DMS153 (cell line): ENCODE measurements around the gene CLSTN2.

Source experiments
- DNase-seq: peaks from one replicate; lab custom pipeline; 2025; lab: John Stamatoyannopoulos, UW

The CLSTN2 gene

DNA sequence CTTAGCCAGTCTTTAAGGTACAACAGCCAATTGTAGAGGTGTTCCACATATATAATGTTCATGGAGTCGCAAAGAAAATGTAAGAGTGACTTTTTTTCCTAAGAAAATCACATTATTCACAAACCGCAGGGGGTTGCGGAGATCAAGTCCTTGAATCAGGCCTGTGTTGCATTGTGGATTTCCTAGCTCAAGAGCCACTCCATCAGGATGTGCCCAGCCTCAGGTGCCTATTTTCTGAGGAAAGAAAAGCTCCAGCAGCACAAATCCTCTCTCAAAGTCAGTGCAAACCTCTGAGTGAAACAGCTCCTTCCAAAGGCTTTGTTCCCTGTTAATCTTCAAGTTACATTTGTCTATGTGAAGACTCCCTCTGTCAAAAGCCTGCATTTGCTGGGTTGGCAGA is 349.4 kb downstream of the CLSTN2 start:
- DNase-seq, result no peak

DNA sequence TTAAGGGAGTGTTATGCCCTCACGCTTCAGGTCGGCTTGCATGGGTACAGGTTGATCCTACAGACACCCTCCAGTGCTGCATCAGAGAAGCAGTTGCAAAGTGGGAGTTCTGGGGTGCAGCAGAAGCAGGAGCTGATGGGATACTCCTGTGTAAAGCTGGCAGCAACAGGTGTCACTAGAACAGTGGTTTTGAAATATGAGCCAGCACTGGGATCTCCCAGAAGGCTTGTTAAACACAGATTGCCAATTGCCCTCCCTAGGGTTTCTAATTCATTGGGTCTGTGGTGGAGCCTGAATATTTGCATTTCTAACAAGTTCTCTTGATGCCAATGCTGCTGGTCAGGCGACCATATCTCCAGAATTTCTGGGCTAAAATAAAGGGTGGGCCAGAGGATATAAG is 350.4 kb downstream of the CLSTN2 start:
- peak; percentile 39 for DNase-seq

DNA sequence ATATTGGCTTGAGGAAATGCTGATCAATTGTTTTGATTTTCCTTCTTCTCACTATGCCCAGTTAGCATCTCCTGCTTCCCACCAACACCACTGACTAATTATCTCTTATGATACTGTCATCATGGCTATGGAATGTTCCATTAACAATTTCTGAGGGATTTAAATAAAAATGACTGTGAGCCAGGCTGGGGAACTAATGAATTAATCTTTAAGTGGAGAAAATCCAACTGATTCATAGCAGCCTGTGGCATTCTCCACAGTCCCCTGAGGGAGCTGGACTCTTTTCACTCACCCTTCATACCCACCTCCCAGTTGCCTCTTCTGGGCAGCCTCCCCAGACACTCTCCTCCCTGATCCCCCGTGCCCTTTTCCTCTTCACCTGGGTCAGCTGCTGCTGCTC is 353.6 kb downstream of the CLSTN2 start:
- no peak for DNase-seq

DNA sequence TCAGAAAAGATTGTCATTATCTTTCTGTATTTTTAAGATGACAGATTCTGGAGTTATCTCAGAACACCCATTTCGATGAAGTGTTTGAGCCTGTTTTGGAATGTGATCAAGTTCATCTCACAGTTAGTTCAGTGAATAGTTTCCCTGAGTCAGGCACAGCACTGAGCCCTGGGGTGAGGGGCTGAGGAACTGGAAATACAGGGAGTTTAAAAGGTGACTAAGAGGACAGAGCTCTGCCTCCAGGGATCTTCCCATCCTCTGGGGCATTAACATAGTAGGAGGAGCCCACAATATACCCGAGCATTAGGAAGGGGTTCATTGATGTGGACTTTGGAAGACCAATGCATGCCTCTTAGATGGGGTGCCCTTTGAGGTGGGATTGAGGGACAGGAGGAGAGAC is 355.1 kb downstream of the CLSTN2 start:
- DNase-seq, result no peak

DNA sequence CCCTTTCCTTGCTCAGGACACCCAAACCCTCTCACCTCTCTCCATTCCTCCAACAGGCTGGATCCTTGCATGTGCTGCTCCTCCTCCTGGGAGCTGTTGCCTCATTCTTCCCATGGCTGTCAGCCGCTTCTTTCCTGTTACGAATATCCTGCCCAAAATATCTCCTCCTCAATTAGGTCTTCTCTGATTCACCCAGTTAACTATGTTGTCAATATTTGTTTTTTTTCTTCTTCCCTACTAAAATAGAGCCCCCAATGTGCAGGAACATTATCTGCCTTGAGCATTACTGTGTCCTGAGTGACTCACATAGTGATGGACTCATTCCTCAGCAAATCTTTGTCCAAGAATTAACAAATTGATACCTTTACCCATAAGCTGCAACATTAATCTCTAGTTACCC is 357.2 kb downstream of the CLSTN2 start:
- no peak for DNase-seq

DNA sequence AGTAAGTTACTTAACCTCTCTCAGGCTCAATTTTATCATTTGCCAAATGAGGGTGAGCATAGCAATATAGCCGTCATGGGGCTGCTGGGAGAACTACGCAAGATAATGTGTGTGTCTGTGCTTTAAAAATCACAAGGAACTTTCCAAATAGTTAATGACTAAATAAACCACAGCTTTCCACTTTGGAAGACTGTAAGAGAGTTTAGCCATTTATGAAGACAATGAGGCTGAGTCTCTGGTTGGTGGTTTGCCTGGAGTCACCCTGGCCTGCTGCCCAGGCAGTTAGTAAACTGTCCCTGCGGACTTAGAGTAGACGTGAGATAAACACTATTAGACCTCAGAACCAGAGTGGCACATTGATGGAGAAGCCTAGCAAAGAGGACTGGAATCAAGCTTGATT is 357.7 kb downstream of the CLSTN2 start:
- peak; percentile 5 for DNase-seq

DNA sequence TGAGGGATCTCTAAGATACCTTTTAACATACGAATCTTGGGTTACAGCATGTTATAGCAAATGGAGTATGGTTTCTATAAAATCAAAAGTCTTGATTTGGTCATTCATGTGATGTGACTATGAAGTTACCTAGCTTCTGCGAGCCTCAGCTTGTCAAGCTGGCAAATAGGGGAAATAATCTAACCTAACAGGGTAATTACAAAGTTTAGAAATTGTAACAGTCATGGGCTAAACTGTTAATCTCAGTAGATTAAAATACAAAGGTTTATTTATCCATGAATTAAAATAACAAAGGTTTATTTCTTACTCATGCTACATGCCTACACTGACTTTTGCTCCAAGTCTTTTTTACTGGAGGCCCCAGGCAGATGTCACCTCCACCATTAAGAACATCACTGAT is 359.1 kb downstream of the CLSTN2 start:
- no peak for DNase-seq

DNA sequence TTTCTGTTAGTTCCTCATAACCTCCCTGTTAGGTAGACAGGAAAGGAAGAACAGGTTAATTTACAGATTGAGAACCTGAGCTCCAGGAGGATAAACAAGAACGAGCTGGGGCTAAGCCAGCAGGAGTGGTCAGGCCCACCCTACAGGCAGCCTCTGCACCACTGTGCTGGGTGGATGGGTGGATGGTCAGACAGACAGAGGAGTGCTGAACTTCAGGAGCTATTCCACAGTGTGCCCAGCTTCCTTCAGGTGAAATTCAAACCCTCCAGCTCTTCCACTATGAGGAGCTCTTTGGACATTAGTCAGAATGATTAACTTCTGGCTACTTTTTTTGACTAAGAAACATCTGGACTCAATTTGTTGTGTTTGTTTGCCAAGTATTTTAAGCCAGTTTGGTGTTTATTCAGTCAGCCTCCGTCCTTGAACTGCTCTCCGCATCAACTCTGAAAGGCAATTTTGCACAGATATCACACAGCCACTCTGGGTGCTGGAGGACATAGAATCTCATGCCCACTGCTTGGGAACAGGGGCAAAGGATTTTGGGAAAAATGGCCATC is 361.9 kb downstream of the CLSTN2 start:
- no peak for DNase-seq

DNA sequence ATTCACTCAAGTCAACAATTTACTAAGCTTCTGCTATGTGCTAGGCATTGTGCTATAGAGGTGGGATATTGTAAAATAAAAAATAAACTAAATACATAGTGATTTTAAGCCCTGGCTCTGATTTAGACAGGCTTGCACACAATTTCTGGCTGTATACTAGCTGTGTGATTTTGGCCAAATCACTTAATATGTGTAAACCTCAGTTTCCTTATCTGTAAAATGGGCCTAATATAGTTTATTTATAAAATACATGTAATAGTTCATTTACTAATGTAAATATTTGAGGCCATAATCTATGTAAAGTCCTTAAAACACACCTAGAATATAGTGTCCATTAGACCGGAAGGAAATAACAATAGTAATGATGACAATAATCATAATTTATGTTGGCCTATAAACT is 363.1 kb downstream of the CLSTN2 start:
- DNase-seq, result no peak

DNA sequence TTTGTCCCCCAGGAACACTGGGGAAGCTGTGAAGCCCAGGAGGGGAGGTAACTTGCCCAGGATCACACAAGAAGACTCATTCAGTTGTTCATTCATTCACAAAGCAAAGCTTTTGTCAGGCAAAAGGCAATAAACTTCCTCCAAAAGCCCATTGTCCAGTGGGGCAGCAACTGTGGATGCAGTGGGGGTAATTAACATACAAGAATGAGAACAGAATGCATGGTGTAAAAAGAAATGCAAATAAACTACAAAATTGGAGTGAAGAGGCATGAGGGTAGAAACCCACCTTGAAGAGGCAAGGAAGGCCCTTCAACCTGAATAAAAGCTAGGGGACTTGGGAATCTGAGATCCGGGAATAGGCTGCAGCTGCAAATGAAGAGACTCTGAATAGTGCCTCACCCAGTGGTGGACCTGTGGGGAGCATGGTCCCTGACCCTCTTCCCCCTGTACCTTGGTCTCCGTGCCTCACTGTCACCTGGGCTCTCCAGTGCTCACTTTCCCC is 363.6 kb downstream of the CLSTN2 start:
- DNase-seq, result no peak

DNA sequence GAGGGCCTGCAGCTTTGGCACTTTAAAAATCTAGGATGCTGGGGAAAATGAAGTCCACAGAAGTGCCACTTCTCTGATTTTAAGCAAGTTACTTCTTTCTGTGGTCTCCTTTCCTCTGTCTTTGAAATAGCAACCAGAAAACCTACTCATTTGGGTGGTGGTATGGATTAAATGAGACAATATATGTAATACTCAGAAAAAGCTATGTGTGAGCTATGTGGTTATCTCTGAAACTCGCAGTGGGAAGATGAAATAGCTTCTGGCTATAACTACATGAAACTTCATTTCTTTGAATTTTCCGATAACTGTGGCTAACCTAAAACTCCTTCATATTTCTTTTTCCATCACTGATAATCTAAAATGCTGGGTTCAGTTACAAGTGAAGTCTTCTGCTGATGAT is 368.9 kb downstream of the CLSTN2 start:
- DNase-seq, result no peak

DNA sequence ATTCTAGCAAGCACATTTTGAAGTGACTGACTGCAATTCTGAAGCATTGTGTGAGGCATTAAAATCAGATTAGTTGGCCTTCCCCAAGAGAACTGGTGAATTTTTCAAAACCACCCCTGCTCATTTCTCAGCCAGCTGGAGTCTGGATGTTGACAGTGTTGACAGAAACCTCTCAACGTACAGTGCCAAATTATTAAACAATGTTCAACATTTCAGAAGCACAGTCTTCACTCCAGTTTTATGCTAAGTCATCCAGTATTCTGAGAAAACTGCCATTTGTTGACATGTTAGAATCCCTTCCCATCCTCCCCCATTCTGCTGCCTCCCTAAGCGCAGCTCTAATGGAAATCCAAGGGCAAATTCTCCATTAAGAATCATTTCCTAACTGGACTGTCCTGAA is 373.6 kb downstream of the CLSTN2 start:
- DNase-seq, result no peak

DNA sequence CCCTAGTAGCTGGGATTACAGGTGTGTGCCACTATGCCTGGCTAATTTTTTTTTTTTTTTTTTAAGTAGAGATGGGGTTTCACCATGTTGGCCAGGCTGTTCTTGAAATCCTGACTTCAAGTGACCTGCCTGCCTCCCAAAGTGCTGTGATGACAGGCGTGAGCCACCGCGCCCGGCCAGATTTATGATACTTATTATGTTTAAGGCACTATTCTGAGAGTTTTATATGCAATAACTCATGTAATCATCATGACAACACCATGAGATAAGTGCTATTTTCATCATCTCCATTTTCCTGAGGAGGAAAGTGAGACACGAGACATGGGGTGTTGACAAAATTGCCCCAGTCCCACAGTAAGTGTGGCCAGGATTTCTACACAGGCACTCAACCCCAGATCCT is 376.4 kb downstream of the CLSTN2 start:
- no peak for DNase-seq

DNA sequence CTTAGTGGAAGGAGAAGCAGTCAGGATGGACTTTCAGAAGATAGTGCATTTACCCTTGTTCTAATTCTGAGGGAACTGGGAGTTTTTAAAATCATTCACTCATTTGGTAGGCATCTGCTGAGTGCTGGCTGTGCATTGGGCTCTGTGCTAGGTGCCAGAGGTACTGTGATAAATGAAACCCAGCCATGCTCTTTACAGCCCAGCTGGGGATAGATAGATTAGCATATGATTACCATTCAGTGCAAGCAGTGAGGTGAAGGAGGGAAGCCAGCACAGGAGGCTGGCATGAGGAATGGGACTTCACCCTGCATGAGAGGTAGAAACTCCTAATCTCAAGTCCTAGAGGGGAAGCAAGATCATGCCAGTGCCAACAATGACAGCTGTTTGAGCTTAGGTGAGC is 381.0 kb downstream of the CLSTN2 start:
- no peak for DNase-seq

DNA sequence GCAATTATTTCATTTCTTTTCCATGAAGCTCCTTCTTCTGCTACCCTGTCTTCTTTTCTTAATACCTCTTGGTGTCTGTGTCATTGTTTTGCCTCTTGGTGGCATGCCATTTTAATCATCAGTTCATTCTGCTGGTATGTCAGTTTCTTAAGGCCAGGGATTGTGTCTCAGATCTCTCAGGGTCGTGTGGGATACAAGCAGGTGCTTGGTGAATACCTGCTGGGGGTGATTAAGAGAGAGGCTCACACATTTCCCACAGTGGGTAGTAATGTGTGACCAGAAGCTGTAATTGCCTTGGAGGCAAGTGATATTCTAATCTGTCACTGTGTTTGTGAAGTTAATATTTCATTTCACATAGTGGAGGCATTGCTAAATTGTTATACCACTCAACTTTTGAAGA is 381.5 kb downstream of the CLSTN2 start:
- DNase-seq, result no peak

DNA sequence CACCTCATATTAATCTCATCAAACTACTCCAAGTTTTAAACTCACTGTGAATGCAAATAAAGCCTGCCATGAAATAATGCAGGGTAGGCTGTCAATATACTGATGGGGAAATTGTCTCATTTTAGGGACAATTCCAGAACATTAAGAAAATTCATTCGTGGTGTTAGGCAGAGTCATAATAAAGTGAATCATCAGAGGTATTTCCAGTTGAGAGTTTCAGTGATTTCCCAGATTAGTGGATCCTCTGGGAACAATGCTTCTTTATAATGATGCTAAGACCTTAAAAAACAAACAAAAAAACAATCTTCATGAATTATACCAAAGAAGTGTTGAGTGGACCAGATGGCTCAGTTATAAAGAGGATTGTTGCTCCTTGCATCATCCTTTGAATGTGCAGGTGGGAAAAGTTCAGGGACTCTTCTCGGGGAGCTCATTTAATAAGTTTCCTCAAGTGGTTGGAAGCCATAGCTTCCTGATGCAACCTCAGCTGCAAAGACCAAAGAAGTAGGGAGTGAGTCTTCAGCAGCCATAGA is 381.9 kb downstream of the CLSTN2 start:
- no peak for DNase-seq

DNA sequence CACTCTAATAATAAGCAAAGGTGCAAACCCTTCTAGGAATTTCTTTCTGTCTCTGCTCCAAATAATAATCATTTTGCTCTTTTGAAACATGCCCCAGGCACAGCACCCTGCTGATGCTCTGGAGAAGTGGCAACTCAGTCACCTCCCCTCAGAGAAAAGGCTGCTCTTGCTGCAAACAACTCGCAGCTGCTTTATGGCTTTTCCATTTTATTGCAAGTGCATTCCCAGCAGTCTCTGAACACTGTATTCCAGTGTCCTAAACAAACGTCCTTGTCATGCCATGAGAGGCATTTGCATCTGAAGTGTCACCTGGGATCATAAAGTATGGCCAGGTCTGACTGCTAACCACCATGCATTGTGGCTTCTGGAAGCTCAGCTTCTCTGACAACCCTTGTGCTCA is 384.8 kb downstream of the CLSTN2 start:
- DNase-seq, result peak; percentile 80

DNA sequence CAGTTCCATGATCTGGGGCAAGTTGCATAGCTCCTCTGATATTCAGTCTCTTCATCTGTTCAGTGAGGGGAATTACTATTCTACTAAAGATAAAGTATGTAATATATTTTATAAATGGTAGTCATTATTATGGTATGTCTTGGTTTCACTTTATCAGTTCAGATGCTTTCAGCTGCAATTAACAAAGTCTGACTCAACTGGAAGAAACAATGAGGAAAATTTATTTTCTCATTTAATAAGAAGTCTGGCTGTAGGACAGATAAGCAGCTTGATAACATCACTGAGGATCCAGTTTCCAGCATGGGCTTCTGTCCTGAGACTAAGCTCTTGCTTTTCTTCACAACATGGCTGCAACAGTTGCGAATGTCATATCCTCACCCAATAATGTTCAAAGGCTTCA is 388.6 kb downstream of the CLSTN2 start:
- DNase-seq, result no peak

DNA sequence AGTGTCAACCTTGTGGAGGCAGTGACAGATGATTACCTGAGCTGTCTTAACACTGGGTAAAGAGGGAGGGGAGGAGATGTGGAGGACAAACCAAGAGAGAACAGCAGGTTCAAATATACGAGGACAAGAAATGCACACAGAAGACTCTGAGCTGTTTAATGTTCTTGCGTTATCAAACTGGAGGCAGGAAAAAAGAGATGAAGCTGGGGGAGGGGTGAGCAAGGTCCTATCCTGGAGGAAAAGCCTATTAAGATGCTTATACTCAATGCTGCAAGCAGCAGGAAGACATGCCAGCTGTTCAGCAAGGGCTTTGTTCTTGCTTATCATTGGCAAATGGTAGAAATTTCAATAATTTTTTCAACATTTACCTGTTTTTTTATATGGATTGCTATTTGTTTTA is 397.1 kb downstream of the CLSTN2 start:
- no peak for DNase-seq

DNA sequence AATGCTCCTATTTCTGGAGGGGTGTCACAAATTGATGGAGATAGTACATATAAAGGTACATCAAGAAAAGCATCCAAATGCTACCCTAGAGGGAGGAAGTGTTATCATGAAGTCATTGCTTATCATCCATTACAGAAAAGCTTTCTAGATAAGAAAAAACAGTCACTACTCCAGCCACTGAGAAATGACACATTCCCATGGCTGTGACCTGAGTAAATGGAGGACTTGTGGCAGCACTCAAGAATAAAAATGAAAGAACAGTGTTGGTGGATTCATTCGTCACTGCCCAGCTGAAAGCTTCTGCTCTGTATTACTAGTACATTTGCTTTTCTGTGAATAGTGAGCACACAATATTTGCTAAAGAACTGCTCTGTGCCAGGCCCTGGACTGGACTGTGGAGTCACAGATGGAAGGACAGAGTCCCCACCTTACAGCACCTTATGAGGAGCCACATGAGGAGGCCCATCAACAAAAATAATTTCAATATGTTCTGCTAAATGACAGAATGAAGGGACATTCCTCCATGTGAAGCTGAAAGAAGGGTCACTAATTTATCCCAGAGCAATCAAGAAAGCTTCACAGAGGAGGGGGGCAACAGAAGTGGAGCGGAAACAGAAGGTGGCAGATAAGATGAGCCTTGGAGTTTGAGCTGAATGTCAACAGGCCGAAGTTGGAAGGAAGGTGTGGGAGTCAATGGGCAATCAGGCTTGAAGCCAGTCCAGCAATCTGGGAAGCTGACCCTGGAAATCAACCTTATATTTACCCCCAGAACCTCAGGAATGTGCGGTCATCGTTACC is 399.3 kb downstream of the CLSTN2 start:
- no peak for DNase-seq

DNA sequence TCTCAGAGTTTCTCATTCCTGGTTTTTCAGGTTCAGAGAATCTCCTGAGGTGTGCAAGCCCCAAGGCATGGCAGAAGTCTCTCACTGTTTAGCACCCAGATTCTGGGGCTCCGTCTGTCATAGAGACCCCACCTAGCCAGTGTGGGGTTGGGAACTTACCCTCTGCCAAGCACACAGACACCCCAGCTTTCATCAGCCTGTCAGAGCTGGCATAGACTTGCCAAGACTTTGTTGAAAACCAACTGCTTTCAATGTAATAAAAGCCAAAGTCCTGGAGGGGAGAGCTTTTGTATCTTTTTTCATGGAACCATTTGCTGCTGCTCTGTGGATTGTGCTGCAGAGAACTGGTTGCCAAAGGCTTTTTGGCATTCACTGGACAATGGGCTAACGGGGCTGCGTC is 401.5 kb downstream of the CLSTN2 start:
- DNase-seq, result no peak

DNA sequence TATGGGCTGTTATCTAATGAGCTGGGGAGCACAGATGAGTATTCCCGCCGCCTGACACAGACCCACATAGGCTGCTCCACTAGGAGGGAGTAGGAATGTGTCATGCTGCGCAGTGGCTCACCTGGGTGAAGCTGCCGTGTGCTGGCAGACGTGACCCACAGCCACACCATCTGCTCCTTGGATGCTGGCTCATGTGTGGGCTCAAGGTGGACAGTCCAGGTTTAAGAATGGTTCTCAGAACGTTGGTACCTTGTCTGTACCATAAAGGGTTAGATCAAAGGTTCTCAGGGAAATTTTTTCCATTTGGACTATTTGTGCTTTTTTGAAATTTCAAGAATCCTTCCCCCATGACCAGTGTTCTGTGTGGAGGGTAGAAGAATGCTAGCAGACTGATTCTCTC is 403.9 kb downstream of the CLSTN2 start:
- no peak for DNase-seq

DNA sequence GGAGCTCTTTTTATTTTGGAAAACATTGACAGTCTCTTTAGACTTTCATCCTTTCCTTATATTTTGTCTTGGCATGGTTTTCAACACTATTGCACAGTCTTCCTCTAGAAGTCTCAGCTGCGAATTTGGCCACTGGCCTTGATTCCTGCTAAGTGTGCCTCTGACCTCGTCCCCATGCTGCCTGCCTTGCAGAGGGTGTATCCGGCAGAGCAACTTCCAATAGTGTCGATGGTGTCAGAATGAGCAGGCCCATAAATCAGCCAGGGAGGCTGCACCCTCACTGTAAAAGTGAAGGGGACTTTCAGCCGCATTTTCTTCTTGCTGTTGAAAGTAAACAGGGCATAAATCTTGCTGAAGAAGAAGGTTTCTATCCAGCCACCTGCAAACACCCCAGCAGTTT is 406.2 kb downstream of the CLSTN2 start:
- peak; percentile 10 for DNase-seq
